AG04450 (cell line): ENCODE data around the gene CEACAM4. TPM values are rescaled to one million over a fixed set of nuclear protein-coding genes. Genes with fewer than 3 reads are reported as not detected.
"Not testable (repeated sequence)": the region's sequence is repeated elsewhere in the genome, so short reads cannot be mapped to it uniquely, and the experiment has no call there.

ENCODE experiments used
- CTCF ChIA-PET: fragments of 300-600, 350-600 bp; formaldehyde crosslinking; extraction: SDS; loops from one replicate; lab custom pipeline; 2022; ENCODE audit warnings: antibody characterized with exemption, inconsistent platforms; lab: Charles Lee
- POLR2A ChIA-PET: fragments of 350-600 bp; formaldehyde crosslinking; extraction: SDS; loops from one replicate; lab custom pipeline; 2021; ENCODE audit warnings: antibody characterized with exemption, inconsistent platforms; lab: Yijun Ruan, JAX
- DNase-seq: peaks from one replicate; pipeline ENCODE4 v3.0.0-alpha.2; 2011; ENCODE audit warnings: low read depth, low spot score
- H3K27ac ChIP-seq: one replicate; pipeline ENCODE4 v1.5.1; 2012; ENCODE audit warnings: low read depth, low read length, control low read depth
- H3K27me3 ChIP-seq: one replicate; pipeline ENCODE4 v1.6.0; 2012; ENCODE audit warnings: low read length; ENCODE audit not compliant: control insufficient read depth, insufficient read depth
- H3K4me3 ChIP-seq: 2 replicates; pipeline ENCODE4 v1.5.1; 2011; ENCODE audit warnings: mild to moderate bottlenecking, low read depth, low read length, control low read depth
- H3K9me3 ChIP-seq: 2 replicates; pipeline ENCODE4 v1.5.1; 2012; ENCODE audit warnings: low read length; ENCODE audit not compliant: control insufficient read depth, insufficient read depth
- polyA plus RNA-seq: library from polyadenylated mRNA; depleted of rRNA; stranded (reverse); fragments of >200 nt; gene quantifications from 2 replicates; pipeline ENCODE4 v1.2.3, GENCODE V29; 2011
- TF ChIP-seq, protein P1 (sequence below): IDR thresholded peaks from 2 replicates; pipeline ENCODE4 v1.5.1; 2011; ENCODE audit warnings: low read depth, low read length, control low read depth, inconsistent platforms

CEACAM4 gene
- polyA plus RNA-seq, 1 experiment = not detected

GRCh38 chr19:41657157-41657556, 30.3 kb upstream of the CEACAM4 start:
- Histone ChIP-seq H3K9me3 (no peaks in the 10 kb centered on the region), H3K27ac (no peak overlapping the region), H3K4me3 (no peak overlapping the region), H3K27me3 (no peaks in the 10 kb centered on the region)
- TF ChIP-seq, protein P1, sequence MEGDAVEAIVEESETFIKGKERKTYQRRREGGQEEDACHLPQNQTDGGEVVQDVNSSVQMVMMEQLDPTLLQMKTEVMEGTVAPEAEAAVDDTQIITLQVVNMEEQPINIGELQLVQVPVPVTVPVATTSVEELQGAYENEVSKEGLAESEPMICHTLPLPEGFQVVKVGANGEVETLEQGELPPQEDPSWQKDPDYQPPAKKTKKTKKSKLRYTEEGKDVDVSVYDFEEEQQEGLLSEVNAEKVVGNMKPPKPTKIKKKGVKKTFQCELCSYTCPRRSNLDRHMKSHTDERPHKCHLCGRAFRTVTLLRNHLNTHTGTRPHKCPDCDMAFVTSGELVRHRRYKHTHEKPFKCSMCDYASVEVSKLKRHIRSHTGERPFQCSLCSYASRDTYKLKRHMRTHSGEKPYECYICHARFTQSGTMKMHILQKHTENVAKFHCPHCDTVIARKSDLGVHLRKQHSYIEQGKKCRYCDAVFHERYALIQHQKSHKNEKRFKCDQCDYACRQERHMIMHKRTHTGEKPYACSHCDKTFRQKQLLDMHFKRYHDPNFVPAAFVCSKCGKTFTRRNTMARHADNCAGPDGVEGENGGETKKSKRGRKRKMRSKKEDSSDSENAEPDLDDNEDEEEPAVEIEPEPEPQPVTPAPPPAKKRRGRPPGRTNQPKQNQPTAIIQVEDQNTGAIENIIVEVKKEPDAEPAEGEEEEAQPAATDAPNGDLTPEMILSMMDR = no peak
- DNase-seq = no peak
- CTCF ChIA-PET = interaction anchor here (1.0 kb wide), 1 partner anchor 14 kb away, joined by 3 read pairs; no protein-coding TSS in a partner anchor
- POLR2A ChIA-PET = no interaction called here

DNA sequence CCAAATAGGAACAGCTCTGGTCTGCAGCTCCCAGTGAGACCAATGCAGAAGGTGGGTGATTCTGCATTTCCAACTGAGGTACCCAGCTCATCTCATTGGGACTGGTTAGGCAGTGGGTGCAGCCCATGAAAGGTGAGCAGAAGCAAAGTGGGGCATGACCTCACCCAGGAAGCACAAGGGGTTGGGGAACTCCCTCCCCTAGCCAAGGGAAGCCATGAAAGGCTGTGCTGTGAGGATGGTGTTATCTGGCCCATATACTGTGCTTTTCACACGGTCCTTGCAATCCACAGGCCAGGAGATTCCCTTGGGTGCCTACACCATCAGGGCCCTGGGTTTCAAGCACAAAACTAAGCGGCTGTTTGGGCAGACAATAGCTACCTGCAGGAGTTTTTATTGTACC, 29.9 kb upstream of the CEACAM4 start:
- POLR2A ChIA-PET = not testable (repeated sequence)

DNA sequence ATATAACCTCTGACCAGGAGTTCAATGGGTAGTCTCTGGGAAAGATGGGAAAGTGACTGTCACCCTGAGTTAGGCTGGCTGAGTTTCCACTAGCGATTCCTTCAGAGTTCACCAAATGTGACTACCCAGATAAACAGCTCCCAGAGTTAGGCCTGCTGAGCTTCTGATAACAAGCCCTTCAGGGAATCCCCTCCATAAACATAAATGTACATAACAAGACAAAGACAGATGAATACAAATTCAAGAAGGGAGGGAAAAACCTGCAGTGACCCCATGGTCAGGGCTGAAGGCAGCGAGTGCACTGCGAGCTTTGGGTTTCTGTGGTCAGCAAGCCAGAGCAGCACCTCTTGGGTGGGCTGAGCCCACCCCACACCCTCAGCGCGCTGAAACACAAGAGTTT, 25.4 kb upstream of the CEACAM4 start:
- Histone ChIP-seq H3K9me3 (no peaks in the 10 kb centered on the region), H3K27me3 (no peaks in the 10 kb centered on the region), H3K27ac (no peak overlapping the region), H3K4me3 (no peak overlapping the region)
- CTCF ChIA-PET = interaction anchor here (4.9 kb wide), 1 partner anchor 10 kb away, joined by 42 read pairs; no protein-coding TSS in a partner anchor
- no peak for DNase-seq
- POLR2A ChIA-PET = no interaction called here
- TF ChIP-seq, protein P1 = no peak

More for the DNA sequence above, 29.9 kb upstream of the CEACAM4 start:
- not testable (repeated sequence) for H3K27ac ChIP-seq, DNase-seq, H3K4me3 ChIP-seq, H3K9me3 ChIP-seq, H3K27me3 ChIP-seq
- CTCF ChIA-PET = interaction anchor here (0.7 to 1.0 kb wide), 2 partner anchors 13 to 15 kb away, joined by 3 to 4 read pairs; no protein-coding TSS in a partner anchor

GRCh38 chr19:41649827-41650226, 23.0 kb upstream of the CEACAM4 start:
- Histone ChIP-seq H3K4me3 (no peak overlapping the region), H3K9me3 (no peaks in the 10 kb centered on the region), H3K27ac (no peak overlapping the region), H3K27me3 (no peaks in the 10 kb centered on the region)
- CTCF ChIA-PET = interaction anchor here (1.2 kb wide), 1 partner anchor 10 kb away, joined by 3 read pairs; no protein-coding TSS in a partner anchor
- DNase-seq = no peak
- TF ChIP-seq, protein P1 = no peak
- POLR2A ChIA-PET = no interaction called here

GRCh38 chr19:41646589-41647204, 19.8 kb upstream of the CEACAM4 start:
- ChIA-PET POLR2A (no interaction called here), CTCF (interaction anchor here (0.7 to 1.4 kb wide), 7 partner anchors 9 to 149 kb away, joined by 3 to 8 read pairs (median 4); no protein-coding TSS in a partner anchor)
- DNase-seq = no peak
- Histone ChIP-seq H3K27me3 (no peaks in the 10 kb centered on the region), H3K27ac (no peak overlapping the region), H3K4me3 (no peak overlapping the region), H3K9me3 (no peaks in the 10 kb centered on the region)
- TF ChIP-seq, protein P1 = peak; percentile 33
